BE2C (cell line): Measurements from ENCODE around the gene MMP20.

Source experiments
- DNase-seq: peaks from one replicate; pipeline ENCODE4 v3.0.0-alpha.2; 2020
- H3K27me3 ChIP-seq: fragments of 250-450 bp; sonication (Bioruptor Pico); 2 replicates; pipeline ENCODE4 v1.5.1; 2020; ENCODE audit warnings: mild to moderate bottlenecking
- H3K36me3 ChIP-seq: fragments of 250-450 bp; sonication (Bioruptor Pico); 2 replicates; pipeline ENCODE4 v1.5.1; 2020; ENCODE audit warnings: mild to moderate bottlenecking
- H3K4me1 ChIP-seq: fragments of 250-450 bp; sonication (Bioruptor Pico); 2 replicates; pipeline ENCODE4 v1.5.1; 2020
- H3K4me3 ChIP-seq: 2 replicates; pipeline ENCODE4 v1.5.1; 2011; ENCODE audit warnings: low read depth, low read length
- H3K9me3 ChIP-seq: fragments of 250-450 bp; sonication (Bioruptor Pico); 2 replicates; pipeline ENCODE4 v1.5.1; 2020
- TF ChIP-seq, protein P1 (sequence below): IDR thresholded peaks from 2 replicates; pipeline ENCODE4 v1.5.1; 2012; ENCODE audit warnings: mild to moderate bottlenecking, low read depth, low read length

The MMP20 gene

GRCh38 chr11:102577182-102577581 lies 48.0 kb downstream of the MMP20 start:
- TF ChIP-seq, protein P1, sequence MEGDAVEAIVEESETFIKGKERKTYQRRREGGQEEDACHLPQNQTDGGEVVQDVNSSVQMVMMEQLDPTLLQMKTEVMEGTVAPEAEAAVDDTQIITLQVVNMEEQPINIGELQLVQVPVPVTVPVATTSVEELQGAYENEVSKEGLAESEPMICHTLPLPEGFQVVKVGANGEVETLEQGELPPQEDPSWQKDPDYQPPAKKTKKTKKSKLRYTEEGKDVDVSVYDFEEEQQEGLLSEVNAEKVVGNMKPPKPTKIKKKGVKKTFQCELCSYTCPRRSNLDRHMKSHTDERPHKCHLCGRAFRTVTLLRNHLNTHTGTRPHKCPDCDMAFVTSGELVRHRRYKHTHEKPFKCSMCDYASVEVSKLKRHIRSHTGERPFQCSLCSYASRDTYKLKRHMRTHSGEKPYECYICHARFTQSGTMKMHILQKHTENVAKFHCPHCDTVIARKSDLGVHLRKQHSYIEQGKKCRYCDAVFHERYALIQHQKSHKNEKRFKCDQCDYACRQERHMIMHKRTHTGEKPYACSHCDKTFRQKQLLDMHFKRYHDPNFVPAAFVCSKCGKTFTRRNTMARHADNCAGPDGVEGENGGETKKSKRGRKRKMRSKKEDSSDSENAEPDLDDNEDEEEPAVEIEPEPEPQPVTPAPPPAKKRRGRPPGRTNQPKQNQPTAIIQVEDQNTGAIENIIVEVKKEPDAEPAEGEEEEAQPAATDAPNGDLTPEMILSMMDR: no peak
- Histone ChIP-seq H3K4me3 (no peak overlapping the region), H3K27me3 (no peaks in the 10 kb centered on the region), H3K36me3 (no peaks in the 10 kb centered on the region), H3K4me1 (no peaks in the 10 kb centered on the region), H3K9me3 (no peaks in the 10 kb centered on the region)
- no peak for DNase-seq

DNA sequence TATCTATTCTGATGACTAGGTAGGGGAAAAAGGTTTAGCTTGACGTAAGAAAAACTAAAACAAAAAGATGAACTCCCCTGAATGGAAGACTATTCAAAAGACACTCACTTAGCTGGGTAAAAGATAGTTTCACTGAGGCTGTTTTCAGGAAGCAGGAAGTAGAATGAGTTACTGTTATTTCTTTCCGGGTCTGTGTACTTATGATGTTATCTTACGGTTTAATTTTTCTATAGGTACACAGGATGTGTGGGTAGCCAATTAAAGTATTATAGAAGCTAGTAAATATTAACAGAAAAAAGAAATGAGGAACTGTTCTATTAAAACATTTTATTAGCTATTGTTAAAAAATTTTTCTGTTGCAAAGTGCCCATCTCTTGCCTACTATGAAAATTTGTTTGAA lies 48.8 kb downstream of the MMP20 start:
- H3K4me1 ChIP-seq: no peaks in the 10 kb centered on the region
- TF ChIP-seq, protein P1: no peak
- H3K27me3 ChIP-seq: no peaks in the 10 kb centered on the region
- no peaks in the 10 kb centered on the region for H3K36me3 ChIP-seq
- DNase-seq: no peak
- H3K9me3 ChIP-seq: no peaks in the 10 kb centered on the region
- H3K4me3 ChIP-seq: no peak overlapping the region

DNA sequence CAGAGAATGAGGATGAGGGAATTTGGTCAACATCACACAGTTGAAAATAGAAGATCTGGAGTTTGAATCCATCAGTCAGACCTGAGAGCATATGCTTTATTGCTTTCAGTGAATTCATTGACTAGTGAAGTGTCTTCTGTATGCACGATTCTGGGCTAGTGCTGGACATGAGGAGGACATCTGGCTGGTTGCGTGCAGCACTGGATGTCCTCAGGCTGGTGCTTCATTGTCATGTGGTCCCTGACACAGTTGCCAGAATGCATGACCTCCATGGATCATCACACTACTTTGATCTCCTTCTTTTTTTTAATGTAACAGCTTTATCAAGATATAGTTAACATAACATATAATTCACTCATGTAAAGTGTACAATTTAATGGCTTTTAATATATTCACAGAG lies 50.1 kb downstream of the MMP20 start:
- H3K4me3 ChIP-seq: no peak overlapping the region
- no peaks in the 10 kb centered on the region for H3K4me1 ChIP-seq
- no peak for DNase-seq
- no peaks in the 10 kb centered on the region for H3K9me3 ChIP-seq
- H3K36me3 ChIP-seq: no peaks in the 10 kb centered on the region
- TF ChIP-seq, protein P1: no peak
- no peaks in the 10 kb centered on the region for H3K27me3 ChIP-seq

- Histone ChIP-seq H3K27me3 (no peaks in the 10 kb centered on the region), H3K4me3 (no peak overlapping the region), H3K4me1 (no peaks in the 10 kb centered on the region), H3K9me3 (no peaks in the 10 kb centered on the region), H3K36me3 (no peaks in the 10 kb centered on the region)
- TF ChIP-seq, protein P1: no peak
- DNase-seq: no peak
Observed at GRCh38 chr11:102573851-102574250, 51.3 kb downstream of the MMP20 start.

GRCh38 chr11:102572554-102573220 lies 52.4 kb downstream of the MMP20 start:
- Histone ChIP-seq H3K27me3 (no peaks in the 10 kb centered on the region), H3K4me1 (no peaks in the 10 kb centered on the region), H3K4me3 (no peak overlapping the region), H3K9me3 (no peaks in the 10 kb centered on the region), H3K36me3 (no peaks in the 10 kb centered on the region)
- DNase-seq: no peak
- TF ChIP-seq, protein P1: no peak

GRCh38 chr11:102568851-102569250 lies 56.3 kb downstream of the MMP20 start:
- Histone ChIP-seq H3K4me1 (no peaks in the 10 kb centered on the region), H3K36me3 (no peaks in the 10 kb centered on the region), H3K9me3 (no peaks in the 10 kb centered on the region), H3K4me3 (no peak overlapping the region), H3K27me3 (no peaks in the 10 kb centered on the region)
- DNase-seq: no peak
- TF ChIP-seq, protein P1: no peak
